GM12801 (cell line): Measurements from ENCODE around the gene USF2.

Experiments used
- TF ChIP-seq, protein P1 (sequence below): IDR thresholded peaks from one replicate; pipeline ENCODE4 v1.5.1; 2011; ENCODE audit warnings: control low read depth; ENCODE audit not compliant: insufficient read length; ENCODE audit errors: extremely low read depth

The USF2 gene

DNA sequence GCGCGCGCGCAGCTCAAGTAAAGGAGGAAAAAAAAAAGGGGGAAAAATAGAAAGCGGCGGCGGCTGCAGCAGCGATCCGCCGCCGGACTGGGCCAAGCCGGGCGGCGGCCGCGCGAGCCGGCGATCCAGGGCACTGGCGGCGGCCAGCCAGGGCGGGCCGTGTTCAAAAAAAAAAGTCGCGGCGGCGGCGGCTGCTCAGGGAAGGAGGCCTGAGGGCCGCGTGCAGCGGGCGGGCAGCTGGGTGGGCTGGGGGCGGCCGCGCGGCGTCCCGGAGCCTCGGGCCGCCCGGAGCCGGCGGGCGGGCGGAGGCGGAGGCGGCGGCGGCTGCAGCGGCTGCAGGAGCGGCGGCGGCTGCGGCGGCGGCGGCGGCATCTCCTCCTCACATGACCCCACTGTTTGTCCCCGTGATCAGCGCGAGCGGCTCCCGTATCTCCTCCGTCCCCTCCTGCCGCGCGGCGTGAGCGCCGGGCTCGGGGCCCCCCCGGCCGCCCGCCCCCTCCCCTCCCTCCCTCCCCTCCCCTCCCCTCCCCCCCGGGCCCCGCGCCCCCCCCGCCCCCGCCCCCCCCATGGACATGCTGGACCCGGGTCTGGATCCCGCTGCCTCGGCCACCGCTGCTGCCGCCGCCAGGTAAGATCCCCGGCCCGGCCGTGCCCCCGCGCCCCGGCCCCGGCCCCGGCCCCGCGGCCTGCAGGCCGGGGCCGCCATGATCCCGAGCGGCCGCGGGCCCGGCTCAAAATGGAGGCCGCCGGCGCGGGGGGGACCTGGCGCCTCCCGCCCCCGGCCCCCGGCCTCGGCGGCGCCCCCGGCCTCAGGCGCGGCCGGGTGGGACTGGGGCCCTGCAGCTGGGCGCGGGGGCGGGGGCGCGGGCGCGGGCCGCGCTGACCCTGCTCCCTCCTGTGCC is at the start of gene USF2:
Gene USF2, plus strand, starts transcription at position 427 of the 902 bp plus-strand sequence. Its CDS starts 140 bp downstream, at position 567.
- TF ChIP-seq, protein P1, sequence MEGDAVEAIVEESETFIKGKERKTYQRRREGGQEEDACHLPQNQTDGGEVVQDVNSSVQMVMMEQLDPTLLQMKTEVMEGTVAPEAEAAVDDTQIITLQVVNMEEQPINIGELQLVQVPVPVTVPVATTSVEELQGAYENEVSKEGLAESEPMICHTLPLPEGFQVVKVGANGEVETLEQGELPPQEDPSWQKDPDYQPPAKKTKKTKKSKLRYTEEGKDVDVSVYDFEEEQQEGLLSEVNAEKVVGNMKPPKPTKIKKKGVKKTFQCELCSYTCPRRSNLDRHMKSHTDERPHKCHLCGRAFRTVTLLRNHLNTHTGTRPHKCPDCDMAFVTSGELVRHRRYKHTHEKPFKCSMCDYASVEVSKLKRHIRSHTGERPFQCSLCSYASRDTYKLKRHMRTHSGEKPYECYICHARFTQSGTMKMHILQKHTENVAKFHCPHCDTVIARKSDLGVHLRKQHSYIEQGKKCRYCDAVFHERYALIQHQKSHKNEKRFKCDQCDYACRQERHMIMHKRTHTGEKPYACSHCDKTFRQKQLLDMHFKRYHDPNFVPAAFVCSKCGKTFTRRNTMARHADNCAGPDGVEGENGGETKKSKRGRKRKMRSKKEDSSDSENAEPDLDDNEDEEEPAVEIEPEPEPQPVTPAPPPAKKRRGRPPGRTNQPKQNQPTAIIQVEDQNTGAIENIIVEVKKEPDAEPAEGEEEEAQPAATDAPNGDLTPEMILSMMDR: no peak

DNA sequence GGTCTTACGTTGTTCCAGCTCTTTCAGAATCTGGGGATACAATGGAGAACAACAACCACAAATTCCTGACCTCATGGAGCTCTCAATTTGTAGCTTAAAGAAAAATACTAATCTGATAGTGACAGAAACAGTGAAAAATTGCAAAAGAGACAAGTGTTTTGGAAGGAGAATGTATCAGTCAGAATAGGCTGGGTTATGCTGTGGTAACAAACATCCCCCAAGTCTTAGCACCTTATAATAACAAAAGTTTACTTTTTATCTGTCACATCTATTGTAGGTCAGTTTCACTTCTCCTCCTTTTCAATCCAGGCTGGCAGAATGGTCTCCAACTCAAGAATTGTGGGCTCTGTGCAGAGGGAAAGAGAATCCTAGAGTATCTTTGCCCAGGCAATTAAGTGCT is 49.8 kb upstream of the USF2 start:
- TF ChIP-seq, protein P1: no peak

GRCh38 chr19:35220315-35220921 is 48.3 kb upstream of the USF2 start:
- TF ChIP-seq, protein P1: no peak

DNA sequence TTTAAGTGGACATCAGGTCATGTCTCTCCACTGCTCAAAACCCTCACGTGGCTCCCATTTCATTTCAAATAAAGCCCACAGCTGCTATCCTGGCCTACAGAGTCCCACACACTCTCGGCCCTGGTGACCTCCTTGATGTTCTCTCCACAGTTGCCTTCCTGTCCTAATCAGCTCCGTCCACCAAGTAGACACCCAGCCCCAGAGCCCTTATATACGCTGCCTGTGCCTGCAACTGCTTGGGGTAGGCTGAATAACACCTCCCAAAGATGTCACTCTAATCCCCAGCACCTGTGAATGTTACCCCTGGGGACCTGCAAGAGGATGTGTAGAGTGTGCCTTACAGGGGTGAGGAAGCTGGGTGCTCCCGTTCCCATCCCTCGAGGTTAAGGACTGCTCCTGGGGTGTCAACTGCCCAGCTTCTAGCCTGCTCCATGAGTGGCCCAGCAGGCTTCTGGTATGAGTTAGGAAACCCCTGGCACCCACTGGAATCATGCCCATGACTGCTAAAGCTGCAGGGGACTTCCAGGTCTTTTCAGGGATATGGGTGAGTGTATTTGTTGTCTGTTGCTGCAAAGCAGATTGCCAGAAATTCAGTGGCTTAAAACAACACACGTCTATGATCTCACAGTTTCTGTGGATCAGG is 46.3 kb upstream of the USF2 start:
- TF ChIP-seq, protein P1: no peak

DNA sequence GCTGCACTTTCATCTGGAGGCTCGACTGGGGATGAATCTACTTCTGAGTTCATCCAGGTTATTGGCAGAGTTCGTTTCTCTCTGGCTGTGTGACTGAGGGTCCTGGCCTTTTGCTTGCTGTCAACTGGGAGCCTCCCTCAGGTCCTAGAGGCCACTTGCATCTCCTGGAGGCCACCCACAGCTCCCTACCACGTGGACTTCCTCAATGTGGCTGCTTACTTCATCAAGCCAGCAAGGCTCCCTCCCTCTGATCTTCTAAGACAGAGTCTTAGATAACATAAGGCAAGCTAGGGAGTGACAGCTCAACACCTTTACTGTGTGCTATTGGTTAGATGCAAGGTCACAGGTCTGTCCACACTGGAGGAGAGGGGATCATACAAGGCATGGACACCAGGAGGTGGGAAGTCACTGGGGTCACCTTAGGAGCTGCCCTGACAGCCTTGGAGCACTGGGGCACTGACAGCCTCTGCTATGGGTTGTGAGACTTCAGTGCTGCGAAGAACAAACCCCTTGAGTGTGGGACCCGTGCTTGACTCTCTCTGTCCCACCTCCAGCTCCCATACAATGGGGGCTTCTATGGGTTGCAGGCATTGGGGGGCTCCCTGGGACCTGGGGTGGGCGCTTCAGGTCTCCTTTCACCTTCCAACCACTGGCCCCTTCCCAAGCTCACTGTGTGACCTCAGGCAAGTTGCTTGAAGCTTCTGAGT is 45.5 kb upstream of the USF2 start:
- TF ChIP-seq, protein P1: no peak

DNA sequence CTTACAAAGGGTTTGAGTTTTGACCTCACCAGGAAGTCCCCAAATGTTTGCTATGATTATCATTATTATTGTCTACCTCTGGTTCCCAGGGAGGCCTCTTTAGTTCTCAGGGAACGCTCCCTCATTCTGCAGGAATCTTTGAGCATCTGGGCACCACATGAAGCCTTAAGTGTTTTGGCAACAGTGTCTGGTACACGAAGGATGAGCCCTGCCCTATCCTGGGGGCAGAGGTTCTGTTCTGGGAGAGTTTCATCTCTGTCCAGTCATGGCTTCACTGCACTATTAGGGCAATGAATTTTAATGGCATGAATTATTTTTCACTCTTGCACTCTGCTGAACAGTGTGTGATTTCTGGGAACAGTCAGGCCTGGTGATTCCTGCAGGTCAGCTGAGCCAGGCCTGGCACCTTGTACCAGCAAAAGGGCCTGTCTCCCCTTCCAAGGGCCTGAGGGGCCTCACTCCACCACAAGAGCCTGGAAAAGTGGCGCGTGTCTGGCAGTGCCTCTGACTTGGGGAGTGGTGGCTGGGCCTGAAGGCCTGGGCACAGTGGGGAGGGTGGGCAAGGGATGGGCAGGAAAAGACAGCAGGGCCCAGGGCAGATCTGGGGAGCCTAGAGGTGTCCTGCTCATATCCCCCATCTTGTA is 44.8 kb upstream of the USF2 start:
- TF ChIP-seq, protein P1: no peak
